Esophagus (tissue), 2 donors: ENCODE measurements around the gene SKI. TPM values are rescaled to one million over a fixed set of nuclear protein-coding genes. Genes with fewer than 3 reads are reported as not detected.
"Not testable (repeated sequence)": the region's sequence is repeated elsewhere in the genome, so short reads cannot be mapped to it uniquely, and the experiment has no call there.

Experiments
- H3K27ac ChIP-seq, 2 donors: one replicate each; pipeline ENCODE4 v1.5.1; 2013; ENCODE audit warnings: low read depth in 2 of 2, mild to moderate bottlenecking in 2 of 2, inconsistent platforms in 1 of 2, low read length in 1 of 2, moderate library complexity in 1 of 2
- H3K27me3 ChIP-seq, 2 donors: one replicate each; pipeline ENCODE4 v1.6.1; 2013; ENCODE audit warnings: low read length in 2 of 2, control low read depth in 1 of 2, mild to moderate bottlenecking in 1 of 2; ENCODE audit not compliant: insufficient read depth in 2 of 2, control insufficient read depth in 1 of 2
- H3K36me3 ChIP-seq, 2 donors: one replicate each; pipeline ENCODE4 v1.6.1; 2013; ENCODE audit warnings: low read length in 1 of 2; ENCODE audit not compliant: control insufficient read depth in 2 of 2, insufficient read depth in 2 of 2
- H3K4me1 ChIP-seq, 2 donors: one replicate each; pipeline ENCODE4 v1.6.1; 2013; ENCODE audit warnings: low read length in 1 of 2; ENCODE audit not compliant: control insufficient read depth in 2 of 2, insufficient read depth in 2 of 2
- H3K4me3 ChIP-seq, 2 donors: one replicate each; pipeline ENCODE4 v1.5.1; 2013; ENCODE audit warnings: low read length in 2 of 2, mild to moderate bottlenecking in 2 of 2, low read depth in 1 of 2, moderate library complexity in 1 of 2
- H3K9me3 ChIP-seq, 2 donors: one replicate each; pipeline ENCODE4 v1.6.1; 2013; ENCODE audit warnings: mild to moderate bottlenecking in 2 of 2, low read depth in 1 of 2, low read length in 1 of 2, moderate library complexity in 1 of 2; ENCODE audit not compliant: control insufficient read depth in 2 of 2, insufficient read depth in 1 of 2
- WGBS, 2 donors: extraction: QIAGEN DNeasy Blood & Tissue Kit; methylation state at CpG; one replicate each; pipeline ENCODE4 v1.1.7; 2013; 5-methylcytosine and 5-hydroxymethylcytosine counted together
- polyA plus RNA-seq, 2 donors: library from polyadenylated mRNA; stranded (reverse); fragments of 200-250 nt; gene quantifications; one replicate each; pipeline ENCODE4 v1.2.3, GENCODE V29; 2013
- donor health status: healthy with polysubstance abuse.
- donor health status: Bipolar disorder and iron deficiency.

SKI gene
- polyA plus RNA-seq, 2 donors = 11.5 to 12.8 TPM

DNA sequence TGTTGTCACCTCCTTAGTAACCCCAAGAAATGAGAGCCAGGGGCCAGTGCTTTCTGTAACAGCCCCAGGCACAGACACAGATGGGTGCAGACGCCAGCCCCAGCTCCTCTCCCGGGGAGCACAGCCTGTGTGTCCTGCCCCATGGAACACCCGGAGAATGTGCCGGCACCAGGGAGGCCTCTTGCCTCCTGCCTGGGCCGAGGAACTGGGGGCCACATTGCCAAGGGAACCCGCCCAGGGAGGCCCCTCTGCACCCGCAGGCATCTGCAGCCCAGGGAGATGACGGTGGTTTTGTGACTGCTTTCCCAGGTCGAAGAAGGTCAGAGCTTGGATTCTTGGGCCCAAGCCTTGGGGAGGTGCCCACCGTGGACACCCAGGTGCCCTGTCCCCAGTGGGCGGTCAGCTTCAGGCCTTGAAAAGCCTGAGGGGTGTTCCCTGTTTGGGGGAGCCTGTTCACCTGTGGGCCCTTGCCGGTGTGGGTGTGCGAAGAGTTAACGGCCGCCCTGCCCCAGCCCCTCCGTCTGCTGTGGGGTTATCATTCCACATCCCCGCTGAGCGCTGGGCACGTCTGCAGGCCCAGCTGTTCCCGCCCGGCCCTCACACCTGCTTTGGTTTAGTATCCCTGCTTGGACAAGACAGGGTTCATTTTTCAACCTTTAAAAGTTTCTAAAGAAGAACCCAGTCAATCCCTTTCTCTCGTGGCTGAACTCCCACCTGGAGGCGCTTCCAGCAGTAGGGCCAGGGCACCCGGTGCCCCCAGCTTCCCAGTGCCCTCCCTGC lies 100.7 kb downstream of the SKI start:
- H3K27ac ChIP-seq = no peak overlapping the region
- no peak overlapping the region for H3K4me3 ChIP-seq
- WGBS, 2 donors = 86 to 87% methylated on average over 24 of the region's 24 CpGs
- no peaks in the 10 kb centered on the region for H3K36me3 ChIP-seq
- H3K9me3 ChIP-seq = peaks cover 0 to 4% of the 10 kb centered on the region in 2 donors
- peaks cover 0 to 4% of the 10 kb centered on the region in 2 donors for H3K27me3 ChIP-seq
- H3K4me1 ChIP-seq = peaks cover 3 to 4% of the 10 kb centered on the region in 2 donors

DNA sequence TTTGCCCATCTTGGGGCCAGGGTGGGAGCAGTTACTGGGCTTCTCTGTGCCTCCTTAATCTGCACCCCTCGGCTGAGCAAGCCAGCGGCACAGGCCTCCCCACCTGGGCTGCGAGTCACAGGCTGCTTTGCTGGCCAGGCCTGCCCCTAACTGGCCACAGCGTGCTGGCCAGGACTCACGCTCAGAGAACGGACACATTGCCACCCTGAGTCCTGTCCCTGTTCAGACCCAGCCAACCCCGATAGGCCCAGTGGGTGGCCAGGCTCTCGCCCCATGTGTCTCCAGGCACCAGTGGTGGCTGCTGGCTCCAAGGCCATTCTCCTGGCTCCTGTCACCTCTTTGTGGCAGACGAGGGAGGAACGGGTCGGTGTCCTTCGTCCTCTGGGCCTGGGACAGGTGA lies 101.9 kb downstream of the SKI start:
- no peaks in the 10 kb centered on the region for H3K36me3 ChIP-seq
- H3K27ac ChIP-seq = no peak overlapping the region
- WGBS, 2 donors = 81 to 89% methylated on average over 12 of the region's 12 CpGs
- peaks cover 3 to 11% of the 10 kb centered on the region in 2 donors for H3K4me1 ChIP-seq
- H3K4me3 ChIP-seq = no peak overlapping the region
- peaks cover 0 to 4% of the 10 kb centered on the region in 2 donors for H3K27me3 ChIP-seq
- peaks cover 0 to 2% of the 10 kb centered on the region in 2 donors for H3K9me3 ChIP-seq

DNA sequence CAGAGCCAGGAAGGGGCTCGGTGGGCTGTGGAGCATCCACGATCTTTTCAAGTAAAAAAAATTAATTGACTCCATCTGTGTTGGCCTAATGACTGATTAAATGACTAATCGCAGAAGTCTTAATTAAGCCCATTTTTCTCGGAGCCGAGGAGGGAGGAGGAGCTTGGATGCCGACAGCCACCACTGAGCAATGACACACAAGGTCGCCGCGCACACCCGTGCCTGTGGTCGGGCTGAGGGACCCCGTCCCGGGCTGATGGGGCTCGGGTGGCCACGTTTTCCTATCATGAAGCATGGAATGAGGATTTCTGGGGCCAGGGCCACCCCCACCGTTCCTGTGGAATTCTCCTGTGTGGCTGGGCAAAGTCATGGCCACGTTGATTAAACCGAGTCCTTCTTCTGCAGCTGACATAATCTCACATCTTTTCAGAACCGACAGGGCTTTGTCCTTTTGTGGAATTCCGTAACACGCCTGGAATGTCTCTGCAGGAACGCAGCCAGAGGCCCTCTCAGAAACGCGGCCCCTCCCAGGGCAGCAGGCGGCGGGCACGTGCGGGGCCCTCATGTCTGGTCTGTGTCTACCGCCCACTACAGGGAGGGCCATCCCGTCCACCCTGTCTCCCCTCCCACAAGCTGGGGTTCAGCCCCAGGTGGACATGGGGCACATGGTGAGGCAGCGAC lies 102.5 kb downstream of the SKI start:
- no peaks in the 10 kb centered on the region for H3K36me3 ChIP-seq
- 40 to 43% methylated on average over 31 of the region's 31 CpGs for WGBS, 2 donors
- peak overlapping the region in 1 of 2 donors; percentile 13 for H3K27ac ChIP-seq
- H3K4me1 ChIP-seq = peaks cover 3 to 14% of the 10 kb centered on the region in 2 donors
- H3K4me3 ChIP-seq = no peak overlapping the region
- peaks cover 0 to 4% of the 10 kb centered on the region in 2 donors for H3K27me3 ChIP-seq
- H3K9me3 ChIP-seq = peaks cover 0 to 2% of the 10 kb centered on the region in 2 donors

DNA sequence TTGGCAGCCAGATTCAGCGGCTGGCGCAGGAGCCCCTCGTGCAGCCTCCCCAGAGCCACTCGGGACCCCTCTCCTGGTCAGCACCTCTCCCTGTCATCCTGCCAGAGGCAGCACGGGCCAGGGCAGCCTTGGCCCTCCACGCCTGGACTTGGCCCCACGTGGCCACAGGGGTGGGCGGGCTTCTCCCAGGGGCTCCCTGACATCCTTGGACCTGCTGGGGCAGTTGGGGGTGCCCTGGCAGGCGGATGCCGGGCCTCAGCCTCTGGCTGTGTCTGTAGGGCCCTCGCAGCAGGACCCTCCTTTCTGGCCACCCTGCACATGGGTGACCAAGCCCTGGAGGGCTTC lies 103.1 kb downstream of the SKI start:
- Histone ChIP-seq H3K36me3 (no peaks in the 10 kb centered on the region), H3K27ac (peak overlapping the region in 1 of 2 donors; percentile 25), H3K27me3 (peaks cover 0 to 4% of the 10 kb centered on the region in 2 donors), H3K4me3 (no peak overlapping the region), H3K9me3 (peaks cover 0 to 2% of the 10 kb centered on the region in 2 donors), H3K4me1 (peaks cover 3 to 19% of the 10 kb centered on the region in 2 donors)
- 56 to 58% methylated on average over 11 of the region's 11 CpGs for WGBS, 2 donors

DNA sequence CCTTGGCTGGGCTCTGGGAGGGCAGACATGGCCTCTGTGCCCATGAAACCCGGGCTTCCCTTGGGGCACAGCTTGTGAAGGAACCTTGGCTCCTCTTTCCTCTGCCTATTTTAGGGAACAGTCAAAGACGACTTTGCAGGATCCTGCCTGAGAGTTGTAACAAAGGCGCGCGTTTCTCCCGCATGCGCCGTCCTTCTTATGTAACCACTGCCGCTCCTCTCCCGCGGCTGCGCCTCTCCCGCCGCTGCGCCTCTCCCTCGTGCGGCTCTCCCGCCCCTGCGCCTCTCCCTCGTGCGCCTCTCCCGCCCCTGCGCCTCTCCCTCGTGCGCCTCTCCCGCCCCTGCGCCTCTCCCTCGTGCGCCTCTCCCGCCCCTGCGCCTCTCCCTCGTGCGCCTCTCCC lies 103.5 kb downstream of the SKI start:
- H3K4me3 ChIP-seq, H3K36me3 ChIP-seq, H3K9me3 ChIP-seq, H3K27me3 ChIP-seq: not testable (repeated sequence)
- WGBS, 2 donors = 90 to 92% methylated on average over 27 to 33 of the region's 33 CpGs
- H3K27ac ChIP-seq = peak overlapping the region in 1 of 2 donors; percentile 25
- H3K4me1 ChIP-seq = peaks cover 3 to 19% of the 10 kb centered on the region in 2 donors

DNA sequence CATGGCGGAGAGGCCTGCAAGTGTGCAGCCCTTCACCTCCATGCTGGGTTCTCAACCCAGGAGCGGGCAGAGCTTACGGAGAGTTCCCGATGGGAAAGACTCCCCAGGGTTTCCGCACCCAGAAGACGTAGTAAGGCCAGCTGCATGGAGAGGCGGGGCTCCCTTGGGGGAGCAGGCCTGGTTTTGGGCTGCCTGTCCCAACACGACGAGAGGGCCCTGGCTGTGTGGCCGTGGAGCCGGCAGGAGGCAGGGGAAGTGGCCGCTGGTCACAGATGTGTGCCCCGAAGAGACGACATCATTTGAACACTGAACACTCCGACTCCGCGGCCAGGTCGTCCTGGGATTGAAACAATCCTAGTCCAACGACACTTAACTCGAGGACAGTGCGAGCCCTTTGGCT lies 106.2 kb downstream of the SKI start:
- Histone ChIP-seq H3K27ac (peak overlapping the region in 1 of 2 donors; percentile 34), H3K36me3 (no peaks in the 10 kb centered on the region), H3K4me3 (peak overlapping the region in 1 of 2 donors; percentile 9), H3K9me3 (peaks cover 0 to 2% of the 10 kb centered on the region in 2 donors), H3K4me1 (peaks cover 3 to 19% of the 10 kb centered on the region in 2 donors), H3K27me3 (peaks cover 0 to 4% of the 10 kb centered on the region in 2 donors)
- WGBS, 2 donors = 57 to 70% methylated on average over 21 of the region's 21 CpGs

DNA sequence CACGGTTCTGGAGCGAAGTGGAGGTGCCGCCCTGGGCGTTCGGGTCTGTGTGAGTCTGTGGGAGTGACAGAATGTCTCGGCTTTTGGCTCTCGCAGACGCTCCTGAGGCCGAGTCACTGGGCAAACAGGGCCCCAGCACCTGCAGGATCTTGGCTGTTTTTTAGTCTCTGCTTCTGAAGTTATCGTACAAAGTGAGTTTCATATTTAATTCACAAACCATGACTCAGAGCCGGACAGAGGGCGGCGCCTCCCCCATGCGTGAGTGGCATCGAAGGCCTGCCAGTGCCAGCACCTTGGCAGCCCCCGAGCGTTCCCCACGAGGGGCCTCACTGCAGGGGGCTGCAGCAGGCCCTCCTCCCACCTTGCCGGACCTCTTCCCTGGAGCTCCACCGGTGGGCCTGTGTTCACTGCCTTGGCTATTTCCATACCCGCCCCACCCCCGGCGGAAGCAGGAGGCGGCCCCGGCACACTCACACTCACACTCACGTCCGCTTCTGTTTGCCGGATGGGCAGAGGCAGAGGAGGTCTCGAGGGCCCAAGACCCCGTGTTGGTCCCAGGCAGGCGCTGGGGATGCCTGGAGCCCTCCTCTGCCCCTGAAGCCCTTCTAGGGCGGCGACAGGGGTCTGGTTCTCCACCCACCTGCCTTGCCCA lies 106.9 kb downstream of the SKI start:
- Histone ChIP-seq H3K27ac (peak overlapping the region in 1 of 2 donors; percentile 34), H3K4me3 (peak overlapping the region; percentile 9 to 24), H3K9me3 (peaks cover 0 to under 1% of the 10 kb centered on the region in 2 donors), H3K4me1 (peaks cover 3 to 19% of the 10 kb centered on the region in 2 donors), H3K27me3 (peaks cover 0 to under 1% of the 10 kb centered on the region in 2 donors), H3K36me3 (no peaks in the 10 kb centered on the region)
- 53 to 61% methylated on average over 33 of the region's 33 CpGs for WGBS, 2 donors

DNA sequence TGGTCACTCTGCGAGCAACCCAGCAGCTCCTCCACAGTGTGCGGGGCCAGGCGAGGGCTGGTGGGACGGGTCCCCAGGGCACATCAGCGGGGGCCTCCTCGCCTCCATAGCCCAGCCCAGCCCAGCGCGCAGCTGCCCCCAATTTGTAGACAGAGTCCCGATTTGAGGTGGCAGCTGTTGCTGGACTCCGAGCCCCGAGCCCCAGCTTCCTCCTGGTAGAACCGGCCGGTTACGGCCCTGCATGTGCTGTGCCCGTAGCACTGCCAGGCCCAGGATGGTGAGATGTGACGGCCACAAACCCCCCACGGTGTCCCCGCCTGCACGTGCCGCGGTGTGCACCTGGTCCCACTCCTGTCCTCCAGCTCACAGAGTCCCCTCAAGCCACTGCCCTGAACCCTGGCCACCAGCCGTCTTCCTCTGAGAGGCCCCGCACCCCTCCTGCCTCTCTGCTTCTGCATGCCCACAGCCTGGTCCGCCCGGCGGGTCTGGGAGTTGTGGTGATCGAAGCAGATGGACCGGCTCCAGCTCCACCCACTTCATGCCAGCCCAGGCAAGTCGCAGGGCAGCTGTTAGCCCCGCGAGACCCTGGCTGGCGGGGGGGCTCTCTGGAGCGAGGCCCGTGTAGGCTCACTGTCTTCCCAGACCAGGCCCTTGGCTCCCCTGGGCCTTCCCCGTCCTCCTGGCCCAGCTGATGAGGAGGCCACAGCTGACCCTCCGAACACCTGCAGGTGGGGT lies 107.8 kb downstream of the SKI start:
- Histone ChIP-seq H3K36me3 (no peaks in the 10 kb centered on the region), H3K27ac (no peak overlapping the region), H3K4me1 (peaks cover 3 to 15% of the 10 kb centered on the region in 2 donors), H3K4me3 (no peak overlapping the region), H3K27me3 (no peaks in the 10 kb centered on the region), H3K9me3 (no peaks in the 10 kb centered on the region)
- 62 to 71% methylated on average over 36 of the region's 36 CpGs for WGBS, 2 donors

DNA sequence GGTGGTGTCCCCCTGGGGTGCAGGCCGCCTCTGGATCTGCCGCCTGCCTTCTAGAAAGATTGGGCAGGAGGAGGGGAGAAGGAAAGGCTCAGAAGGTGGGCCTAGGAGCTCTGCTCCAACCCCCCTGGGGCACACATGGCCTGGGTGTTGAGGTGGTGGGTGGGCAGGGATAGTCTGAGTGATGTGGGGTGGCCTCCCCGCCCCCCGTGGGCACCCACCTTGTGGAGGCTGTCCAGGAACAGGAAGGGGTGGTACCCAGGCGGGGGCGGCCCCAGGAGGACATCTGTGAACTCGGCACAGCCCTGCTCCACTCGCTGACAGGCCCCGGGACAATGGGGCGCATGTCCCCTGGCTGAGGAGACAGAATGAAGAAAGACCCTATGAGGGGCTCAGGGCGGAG lies 108.4 kb downstream of the SKI start:
- WGBS, 2 donors = 71 to 79% methylated on average over 11 of the region's 11 CpGs
- Histone ChIP-seq H3K4me3 (no peak overlapping the region), H3K4me1 (peaks cover 0 to 15% of the 10 kb centered on the region in 2 donors), H3K36me3 (no peaks in the 10 kb centered on the region), H3K27me3 (no peaks in the 10 kb centered on the region), H3K9me3 (no peaks in the 10 kb centered on the region), H3K27ac (no peak overlapping the region)
